Trophoblast cell (in vitro differentiated cells and primary cell): ENCODE data around the gene IL21R.
A peak's percentile ranks its signal among the peaks of the same experiment; 100 is the strongest.
"Not testable (repeated sequence)": the region's sequence is repeated elsewhere in the genome, so short reads cannot be mapped to it uniquely, and the experiment has no call there.

Experiments
- DNase-seq, 2 donors: peaks; one replicate each; pipeline ENCODE4 v3.0.0-alpha.2; 2016
- H2AFZ ChIP-seq: 2 replicates; pipeline ENCODE4 v1.6.1; 2013; ENCODE audit warnings: low read length, moderate library complexity, mild to moderate bottlenecking; ENCODE audit not compliant: insufficient read depth, poor library complexity
- H2AK5ac ChIP-seq: 2 replicates; pipeline ENCODE4 v1.6.1; 2013; ENCODE audit warnings: mild to moderate bottlenecking, low read length
- H2BK120ac ChIP-seq: 2 replicates; pipeline ENCODE4 v1.6.1; 2013; ENCODE audit warnings: low read length, mild to moderate bottlenecking, moderate library complexity; ENCODE audit not compliant: insufficient read depth, poor library complexity
- H2BK12ac ChIP-seq: 2 replicates; pipeline ENCODE4 v1.6.1; 2013; ENCODE audit warnings: mild to moderate bottlenecking, low read length, moderate library complexity
- H2BK5ac ChIP-seq: 2 replicates; pipeline ENCODE4 v1.6.1; 2013; ENCODE audit warnings: low read length, low read depth, moderate library complexity, mild to moderate bottlenecking; ENCODE audit not compliant: poor library complexity
- H3K14ac ChIP-seq: 2 replicates; pipeline ENCODE4 v1.6.1; 2013; ENCODE audit warnings: mild to moderate bottlenecking, low read length
- H3K18ac ChIP-seq: 2 replicates; pipeline ENCODE4 v1.6.1; 2013; ENCODE audit warnings: mild to moderate bottlenecking, low read length
- H3K23ac ChIP-seq: 2 replicates; pipeline ENCODE4 v1.6.1; 2013; ENCODE audit warnings: low read length
- H3K27ac ChIP-seq: 2 replicates; pipeline ENCODE4 v1.5.1; 2013; ENCODE audit warnings: low read depth, mild to moderate bottlenecking, inconsistent platforms, low read length, moderate library complexity
- H3K27me3 ChIP-seq: 2 replicates; pipeline ENCODE4 v1.6.1; 2013; ENCODE audit warnings: inconsistent platforms, mild to moderate bottlenecking, low read length, moderate library complexity; ENCODE audit not compliant: insufficient read depth
- H3K36me3 ChIP-seq, 2 experiments: 1 replicate in 1 of 2; 2 replicates in 1 of 2; pipeline ENCODE4 v1.6.1; 2013; ENCODE audit warnings: low read length in 2 of 2, mild to moderate bottlenecking in 2 of 2, moderate library complexity in 1 of 2; ENCODE audit not compliant: insufficient read depth in 2 of 2, control insufficient read depth in 1 of 2
- H3K4ac ChIP-seq: 2 replicates; pipeline ENCODE4 v1.6.1; 2013; ENCODE audit warnings: low read depth, mild to moderate bottlenecking, low read length, moderate library complexity
- H3K4me1 ChIP-seq, 2 experiments: 1 replicate in 1 of 2; 2 replicates in 1 of 2; pipeline ENCODE4 v1.6.1; 2013; ENCODE audit warnings: low read length in 2 of 2, mild to moderate bottlenecking in 2 of 2, moderate library complexity in 1 of 2; ENCODE audit not compliant: insufficient read depth in 2 of 2, control insufficient read depth in 1 of 2
- H3K4me2 ChIP-seq: 2 replicates; pipeline ENCODE4 v1.6.1; 2013; ENCODE audit warnings: inconsistent platforms, mild to moderate bottlenecking, low read length, moderate library complexity
- H3K4me3 ChIP-seq: 2 replicates; pipeline ENCODE4 v1.5.1; 2013; ENCODE audit warnings: mild to moderate bottlenecking, low read depth, low read length, inconsistent platforms
- H3K79me1 ChIP-seq: one replicate; pipeline ENCODE4 v1.6.1; 2013; ENCODE audit warnings: low read length
- H3K79me2 ChIP-seq: 2 replicates; pipeline ENCODE4 v1.6.1; 2013; ENCODE audit warnings: low read length, mild to moderate bottlenecking; ENCODE audit not compliant: control insufficient read depth, insufficient read depth, poor library complexity
- H3K9ac ChIP-seq: 2 replicates; pipeline ENCODE4 v1.6.1; 2013; ENCODE audit warnings: mild to moderate bottlenecking, low read length
- H3K9me3 ChIP-seq: 2 replicates; pipeline ENCODE4 v1.6.1; 2013; ENCODE audit warnings: low read depth, mild to moderate bottlenecking, control low read depth, inconsistent platforms, low read length; ENCODE audit not compliant: insufficient read depth
- H4K12ac ChIP-seq: 2 replicates; pipeline ENCODE4 v1.6.1; 2013; ENCODE audit warnings: low read depth, mild to moderate bottlenecking, low read length, moderate library complexity
- H4K8ac ChIP-seq: 2 replicates; pipeline ENCODE4 v1.6.1; 2013; ENCODE audit warnings: low read depth, mild to moderate bottlenecking, low read length, moderate library complexity
- H4K91ac ChIP-seq: one replicate; pipeline ENCODE4 v1.6.1; 2013; ENCODE audit warnings: low read depth, mild to moderate bottlenecking, low read length, moderate library complexity
- WGBS: extraction: QIAGEN DNeasy Blood & Tissue Kit; methylation state at CpG from one replicate; pipeline ENCODE4 v1.1.7; 2013; ENCODE audit warnings: missing lambda C conversion rate; ENCODE audit not compliant: insufficient read length, insufficient coverage; ENCODE audit errors: extremely low coverage; 5-methylcytosine and 5-hydroxymethylcytosine counted together

The IL21R gene

DNA sequence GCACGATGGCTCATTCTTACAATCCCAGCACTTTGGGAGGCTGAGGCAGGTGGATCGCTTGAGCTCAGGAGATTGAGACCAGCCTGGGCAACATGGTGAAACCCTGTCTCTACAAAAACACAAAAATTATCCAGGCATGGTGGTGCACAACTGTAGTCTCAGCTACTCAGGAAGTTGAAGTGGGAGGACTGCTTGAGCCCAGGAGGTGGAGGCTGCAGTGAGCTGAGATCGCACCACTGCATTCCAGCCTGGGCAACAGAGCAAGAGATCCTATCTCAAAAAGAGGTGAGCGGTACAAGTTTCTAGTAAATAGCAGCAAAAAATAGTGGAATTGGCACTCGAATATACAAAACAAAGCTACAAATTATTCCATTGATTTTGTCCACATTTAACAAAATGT, 31.2 kb downstream of the IL21R start:
- H2AK5ac ChIP-seq, H3K4me3 ChIP-seq, H4K8ac ChIP-seq, H3K23ac ChIP-seq, H3K27me3 ChIP-seq, H3K4ac ChIP-seq, H2AFZ ChIP-seq, H3K9ac ChIP-seq, H3K9me3 ChIP-seq, H3K79me2 ChIP-seq, H3K79me1 ChIP-seq, H4K91ac ChIP-seq, H3K18ac ChIP-seq, H3K14ac ChIP-seq, H4K12ac ChIP-seq, H2BK5ac ChIP-seq, H3K36me3 ChIP-seq, H2BK120ac ChIP-seq, H2BK12ac ChIP-seq: not testable (repeated sequence)
- H3K27ac ChIP-seq, result peak overlapping the region; percentile 35
- no CpG with 5 or more reads among the region's 5 CpGs for WGBS
- DNase-seq, result peak in 1 of 2 donors; percentile 23
- peak overlapping the region; percentile 13 for H3K4me2 ChIP-seq
- H3K4me1 ChIP-seq, result peaks cover 13% of the 10 kb centered on the region in 2 experiments

DNA sequence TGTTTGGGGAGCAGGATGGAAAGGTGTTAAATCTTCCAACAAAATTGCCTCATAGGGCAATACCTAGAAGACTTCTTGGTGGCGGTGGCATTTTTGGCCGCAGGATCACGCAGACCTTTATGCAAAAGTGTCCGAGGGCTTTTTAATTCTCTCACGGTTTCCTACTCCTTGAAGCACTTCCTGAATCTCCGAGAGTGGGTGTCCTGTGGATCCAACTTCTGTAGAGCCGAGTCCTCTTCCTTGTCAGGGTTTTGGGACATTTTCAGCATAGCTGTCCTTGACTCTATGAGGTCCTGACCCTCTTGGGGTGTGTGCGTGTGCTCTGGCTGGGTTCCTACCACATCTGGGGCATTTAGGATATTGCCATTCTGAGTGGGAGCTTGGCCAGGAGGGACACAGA, 31.7 kb downstream of the IL21R start:
- DNase-seq, result no peak
- Histone ChIP-seq H4K12ac (no peak overlapping the region), H3K23ac (no peak overlapping the region), H3K79me2 (peaks cover 2% of the 10 kb centered on the region), H3K27ac (no peak overlapping the region), H3K4me3 (no peak overlapping the region), H2AK5ac (no peak overlapping the region), H3K18ac (no peak overlapping the region), H3K79me1 (no peaks in the 10 kb centered on the region), H2BK12ac (no peak overlapping the region), H3K27me3 (no peaks in the 10 kb centered on the region), H2AFZ (no peak overlapping the region), H2BK120ac (no peak overlapping the region), H3K36me3 (no peaks in the 10 kb centered on the region), H3K14ac (no peak overlapping the region), H2BK5ac (no peak overlapping the region), H3K4ac (no peak overlapping the region), H3K4me2 (no peak overlapping the region), H3K9ac (no peak overlapping the region), H4K91ac (no peak overlapping the region), H3K9me3 (no peaks in the 10 kb centered on the region), H4K8ac (no peak overlapping the region), H3K4me1 (peaks cover 13% of the 10 kb centered on the region in 2 experiments)
- WGBS, result no CpG with 5 or more reads among the region's 8 CpGs

DNA sequence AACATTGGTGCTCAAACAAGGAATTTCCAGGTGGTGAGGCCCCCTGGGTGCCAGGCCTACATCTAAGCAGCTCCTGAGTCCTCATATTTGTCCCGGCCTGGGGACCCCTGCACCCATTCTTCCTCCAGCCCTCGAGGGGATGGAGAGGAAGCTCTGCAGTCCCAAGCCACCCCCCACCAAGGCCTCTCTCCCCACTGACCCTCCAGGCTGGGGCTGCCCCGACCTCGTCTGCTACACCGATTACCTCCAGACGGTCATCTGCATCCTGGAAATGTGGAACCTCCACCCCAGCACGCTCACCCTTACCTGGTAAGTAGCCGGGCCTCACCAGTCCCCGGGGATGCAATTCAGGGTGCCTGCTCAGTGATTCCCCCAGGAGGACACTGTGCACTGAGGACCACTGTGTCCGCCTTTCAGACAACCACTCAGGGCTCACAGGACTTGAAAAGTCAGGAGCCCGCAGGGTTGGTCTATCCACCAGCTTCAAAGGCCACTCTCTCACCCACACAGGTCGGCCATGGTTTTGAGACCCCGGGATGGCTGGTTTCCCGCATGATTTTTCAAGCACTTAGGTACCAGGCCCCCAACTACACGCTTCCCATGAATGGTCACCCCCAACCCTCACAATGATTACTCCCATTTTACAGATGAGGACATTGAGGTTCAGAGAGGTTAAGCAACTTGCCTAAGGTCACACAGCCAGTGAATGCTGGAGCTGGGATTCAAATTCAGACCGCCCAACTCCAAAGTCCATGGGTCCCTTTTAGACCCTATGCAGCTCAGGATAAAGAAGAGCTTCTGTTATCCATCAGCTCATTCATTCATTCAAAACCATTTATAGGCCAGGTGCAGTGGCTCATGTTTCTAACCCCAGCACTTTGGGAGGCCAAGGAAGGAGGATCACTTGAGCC, 32.4 kb downstream of the IL21R start:
- Histone ChIP-seq H3K14ac (peak overlapping the region; percentile 12), H3K27me3 (no peaks in the 10 kb centered on the region), H3K4me2 (no peak overlapping the region), H3K9ac (no peak overlapping the region), H3K4me1 (peaks cover 13% of the 10 kb centered on the region in 2 experiments), H3K18ac (no peak overlapping the region), H4K91ac (no peak overlapping the region), H3K27ac (no peak overlapping the region), H3K9me3 (no peaks in the 10 kb centered on the region), H2AK5ac (peak overlapping the region; percentile 22), H2BK120ac (no peak overlapping the region), H3K23ac (no peak overlapping the region), H2BK12ac (no peak overlapping the region), H3K4ac (no peak overlapping the region), H2BK5ac (no peak overlapping the region), H4K8ac (no peak overlapping the region), H3K79me2 (peaks cover 2% of the 10 kb centered on the region), H2AFZ (no peak overlapping the region), H4K12ac (no peak overlapping the region), H3K79me1 (no peaks in the 10 kb centered on the region), H3K4me3 (no peak overlapping the region), H3K36me3 (no peaks in the 10 kb centered on the region)
- DNase-seq, result no peak
- WGBS, result no CpG with 5 or more reads among the region's 16 CpGs

DNA sequence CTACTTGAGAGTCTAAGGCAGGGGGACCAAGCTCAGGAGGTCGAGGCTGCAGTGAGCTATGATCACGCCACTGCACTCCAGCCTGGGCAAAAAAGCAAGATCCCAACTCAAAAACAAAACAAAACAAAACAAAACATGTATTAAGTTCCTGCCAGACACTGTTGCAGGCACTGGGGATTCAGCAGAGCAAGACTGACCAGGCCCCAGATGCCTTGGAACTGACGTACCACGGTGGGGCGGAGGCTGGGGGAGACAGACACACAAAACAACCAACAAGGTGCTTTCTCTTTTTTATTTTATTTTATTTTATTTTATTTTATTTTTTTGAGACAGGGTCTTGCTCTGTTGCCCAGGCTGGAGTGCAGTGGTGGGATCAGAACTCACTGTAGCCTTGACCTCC, 33.2 kb downstream of the IL21R start:
- not testable (repeated sequence) for H4K8ac ChIP-seq, H4K91ac ChIP-seq, H3K9me3 ChIP-seq, H2BK12ac ChIP-seq, H3K18ac ChIP-seq, H3K79me2 ChIP-seq, H3K4me3 ChIP-seq, H3K36me3 ChIP-seq, H3K79me1 ChIP-seq, H2AK5ac ChIP-seq, H3K27me3 ChIP-seq, H2BK5ac ChIP-seq, H3K4ac ChIP-seq, H3K23ac ChIP-seq, H4K12ac ChIP-seq, H3K4me2 ChIP-seq, H3K14ac ChIP-seq, DNase-seq, H3K9ac ChIP-seq, H2BK120ac ChIP-seq, H3K27ac ChIP-seq, H2AFZ ChIP-seq
- WGBS, result no CpG with 5 or more reads among the region's 5 CpGs
- H3K4me1 ChIP-seq, result peaks cover 13% of the 10 kb centered on the region in 2 experiments
